Measurements from ENCODE around the gene CEP78.
"Not testable (repeated sequence)": the region's sequence is repeated elsewhere in the genome, so short reads cannot be mapped to it uniquely, and the experiment has no call there.

CEP78 gene

GRCh38 chr9:78234810-78235209 is 1.1 kb upstream of the CEP78 start:
- no peak for DNase-seq (ENCODE audit: low read depth)

DNA sequence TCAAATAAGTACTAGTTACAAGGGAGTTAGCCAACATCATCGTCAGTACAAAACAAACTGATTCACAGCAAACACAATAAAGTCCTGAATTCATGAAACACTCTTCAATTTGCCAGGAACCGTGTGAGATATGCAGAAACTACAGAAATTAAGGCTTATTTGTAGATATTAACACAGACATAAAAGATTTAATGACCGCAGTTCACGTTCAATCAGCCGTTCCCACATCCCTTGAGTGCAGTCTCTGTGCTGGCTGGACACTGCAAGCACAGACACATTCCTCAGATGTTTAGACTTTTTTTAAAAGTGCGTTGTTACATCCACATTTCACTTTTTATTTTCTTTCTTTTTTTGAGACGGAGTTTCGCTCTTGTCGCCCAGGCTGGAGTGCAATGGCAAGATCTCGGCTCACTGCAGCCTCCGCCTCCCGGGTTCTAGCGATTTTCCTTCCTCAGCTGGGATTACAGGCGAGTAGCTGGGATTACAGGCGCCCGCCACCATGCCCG is 566 bp upstream of the CEP78 start:
- DNase-seq (ENCODE audit: low read depth), result no peak

DNA sequence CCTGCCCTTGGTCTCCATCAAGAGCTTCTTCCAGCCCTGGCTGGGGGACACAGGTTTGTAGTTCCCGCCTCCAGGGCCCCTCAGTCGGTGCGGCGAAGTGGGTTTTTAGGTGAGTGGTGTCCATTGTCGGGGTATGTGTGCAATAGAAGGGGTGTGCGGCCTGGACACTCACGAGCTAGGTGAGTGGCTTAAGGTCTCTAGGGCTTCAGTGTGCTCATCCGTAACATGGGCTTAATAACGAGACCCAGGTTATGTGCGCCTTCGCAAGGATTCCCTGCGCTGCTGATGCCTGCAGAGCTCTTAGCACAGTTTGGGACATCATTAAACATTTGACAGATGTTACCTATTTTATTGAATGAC is 656 bp downstream of the CEP78 start:
- no peak for DNase-seq (ENCODE audit: low read depth)

DNA sequence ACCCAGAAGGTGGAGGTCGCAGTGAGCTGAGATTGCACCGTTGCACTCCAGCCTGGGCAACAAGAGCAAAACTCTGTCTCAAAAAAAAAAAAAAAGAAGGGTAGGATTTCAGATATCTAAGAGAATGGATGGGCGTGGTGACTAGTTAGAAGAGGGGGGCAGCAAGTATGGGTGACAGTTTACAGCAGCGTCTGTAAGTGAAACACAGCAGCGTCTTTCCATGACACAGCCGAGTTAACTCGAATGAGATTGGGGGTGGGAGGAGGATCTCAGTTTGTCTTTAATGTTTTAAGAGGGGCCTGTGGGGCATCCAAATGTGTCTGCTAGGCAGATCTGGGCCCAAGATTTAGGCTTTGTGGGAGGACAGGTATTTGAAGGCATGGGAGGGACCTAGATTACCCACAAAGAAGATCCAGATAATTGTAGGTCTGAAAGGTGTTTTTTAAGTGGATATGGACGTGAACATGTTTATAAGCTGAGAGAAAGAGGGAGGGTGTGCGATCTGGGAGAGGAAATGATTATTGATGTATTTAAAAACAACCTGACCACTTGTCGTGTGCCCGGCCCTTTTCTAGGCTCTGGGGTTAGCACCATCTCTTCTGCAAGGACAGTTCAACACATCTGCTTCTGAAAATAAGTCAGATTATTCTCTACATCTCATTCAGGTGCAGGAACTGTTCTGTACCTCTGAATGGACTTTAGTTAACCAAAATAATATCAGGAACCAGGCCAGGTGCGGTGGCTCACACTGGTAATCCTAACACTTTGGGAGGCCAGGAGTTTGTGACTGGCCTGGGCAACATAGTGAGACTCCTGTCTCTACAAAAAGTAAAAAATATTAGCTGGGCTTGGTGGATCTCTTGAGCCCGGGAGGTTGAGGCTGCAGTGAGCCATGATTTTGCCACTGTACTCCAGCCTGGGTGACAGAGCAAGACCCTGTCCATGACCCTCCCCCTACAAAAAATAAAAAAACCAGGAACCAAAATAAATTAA is 2.5 kb downstream of the CEP78 start:
- no peak for DNase-seq (ENCODE audit: low read depth)

GRCh38 chr9:78239506-78239905 is 3.6 kb downstream of the CEP78 start:
- no peak for DNase-seq (ENCODE audit: low read depth)

- DNase-seq (ENCODE audit: low read depth), result no peak
Observed at GRCh38 chr9:78242041-78242440, 6.2 kb downstream of the CEP78 start.

GRCh38 chr9:78243130-78243529 is 7.3 kb downstream of the CEP78 start:
- DNase-seq (ENCODE audit: low read depth), result no peak

- no peak for DNase-seq (ENCODE audit: low read depth)
Observed at GRCh38 chr9:78245401-78245800, 9.5 kb downstream of the CEP78 start.

DNA sequence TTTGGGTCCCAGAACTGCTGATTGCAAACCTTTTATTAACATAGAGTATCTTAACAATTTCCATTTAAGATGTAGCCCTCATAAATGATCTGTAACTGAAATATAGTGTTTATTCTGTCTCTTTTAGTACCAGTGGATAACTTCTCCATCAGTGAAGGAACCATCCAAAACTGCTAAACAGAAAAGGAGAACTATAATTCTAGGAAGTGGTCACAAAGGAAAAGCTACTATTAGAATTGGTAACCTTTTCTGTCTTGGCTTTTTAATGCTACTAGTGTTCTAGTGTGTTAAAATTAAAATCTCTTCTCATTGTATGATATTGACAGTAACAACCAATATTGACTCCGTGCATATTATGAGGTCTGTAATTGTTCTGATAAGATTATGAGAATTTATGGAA is 12.8 kb downstream of the CEP78 start:
- DNase-seq (ENCODE audit: low read depth), result no peak

GRCh38 chr9:78249542-78249941 is 13.7 kb downstream of the CEP78 start:
- DNase-seq (ENCODE audit: low read depth), result no peak

DNA sequence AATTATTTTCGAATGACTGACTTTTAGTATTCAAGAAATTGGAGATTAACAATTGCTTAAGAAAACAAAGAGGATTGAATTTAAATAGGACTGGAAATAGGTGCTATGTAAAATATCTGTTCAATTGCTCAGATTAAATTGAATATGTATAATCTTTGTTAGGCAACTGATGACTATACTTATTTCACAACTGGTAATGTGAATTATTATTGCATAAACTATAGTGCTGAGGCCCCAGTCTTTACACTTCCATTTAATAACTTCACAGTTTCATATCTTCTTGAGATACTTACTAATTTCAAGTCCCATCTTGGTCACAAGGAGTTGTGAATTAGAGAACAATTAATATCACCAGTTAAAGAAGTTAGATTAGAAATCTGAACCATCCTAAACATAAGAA is 16.7 kb downstream of the CEP78 start:
- DNase-seq (ENCODE audit: low read depth), result no peak

GRCh38 chr9:78253285-78253684 is 17.4 kb downstream of the CEP78 start:
- DNase-seq (ENCODE audit: low read depth), result no peak

DNA sequence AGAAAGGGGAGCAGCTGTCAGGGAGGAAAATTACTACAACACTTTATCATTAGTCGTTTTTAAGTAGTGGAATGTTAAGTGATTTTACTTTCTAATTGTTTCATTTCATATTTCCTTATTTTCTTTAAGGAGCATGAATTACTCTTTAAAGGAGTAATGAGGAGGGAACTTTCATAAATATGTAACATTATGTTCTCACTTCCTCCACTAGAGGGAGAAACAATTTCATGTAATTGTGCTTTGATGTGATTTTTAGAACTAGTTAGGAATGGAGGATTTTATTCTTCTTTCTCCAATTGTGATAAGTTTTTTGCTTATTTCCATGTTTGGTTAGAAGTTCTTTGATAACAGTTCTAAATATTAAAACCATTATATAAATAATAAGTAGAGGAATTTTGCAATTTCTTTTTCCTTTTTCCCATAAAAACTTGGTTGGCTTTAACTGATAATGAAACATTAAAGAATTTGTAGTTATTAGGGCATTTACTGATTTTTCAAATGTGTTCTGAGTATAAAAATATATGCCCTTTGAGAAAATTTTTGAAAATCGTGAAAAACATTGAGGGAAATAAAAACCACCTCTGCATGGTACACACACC is 25.6 kb downstream of the CEP78 start:
- DNase-seq (ENCODE audit: low read depth), result no peak

DNA sequence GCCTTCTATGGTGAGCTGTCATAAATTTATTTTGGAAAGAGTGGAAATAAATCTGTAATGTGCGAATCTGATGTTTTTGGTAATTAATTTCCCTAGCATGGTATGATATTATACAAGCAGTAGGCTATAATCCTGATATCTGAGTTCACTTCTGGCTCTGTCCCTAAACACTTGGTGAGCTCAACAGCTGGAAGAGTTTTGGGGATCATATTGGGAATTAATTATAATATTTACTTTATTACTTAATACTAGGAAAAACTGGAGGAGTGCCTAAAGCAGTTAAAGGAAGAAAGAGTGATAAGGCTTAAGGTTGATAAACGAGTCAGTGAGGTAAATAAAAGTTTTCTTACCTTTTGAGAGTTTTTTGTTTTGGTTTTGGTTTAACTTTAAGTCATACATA is 26.8 kb downstream of the CEP78 start:
- no peak for DNase-seq (ENCODE audit: low read depth)

- DNase-seq (ENCODE audit: low read depth), result no peak
Observed at GRCh38 chr9:78267889-78268288, 32.0 kb downstream of the CEP78 start.

DNA sequence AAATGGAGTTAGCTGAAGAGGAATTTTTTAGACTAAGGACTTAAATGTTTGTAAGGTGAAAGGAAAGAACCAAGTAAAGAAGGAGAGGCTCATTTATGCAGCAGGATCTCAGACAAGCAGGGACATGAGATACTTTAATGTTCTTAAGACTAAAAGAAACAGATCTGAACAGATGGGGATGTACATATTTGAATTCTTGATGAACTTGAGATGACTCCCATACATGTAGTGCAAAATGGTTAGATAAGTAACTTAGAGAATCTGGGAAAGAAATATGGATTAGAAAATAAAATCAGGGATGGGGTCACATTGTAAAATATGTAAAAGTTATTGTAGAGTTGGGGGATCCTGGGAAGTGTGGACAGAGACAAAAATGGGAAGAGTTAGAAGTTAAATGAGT is 33.9 kb downstream of the CEP78 start:
- DNase-seq (ENCODE audit: low read depth), result no peak

- no peak for DNase-seq (ENCODE audit: low read depth)
Observed at GRCh38 chr9:78272307-78272706, 36.4 kb downstream of the CEP78 start.

DNA sequence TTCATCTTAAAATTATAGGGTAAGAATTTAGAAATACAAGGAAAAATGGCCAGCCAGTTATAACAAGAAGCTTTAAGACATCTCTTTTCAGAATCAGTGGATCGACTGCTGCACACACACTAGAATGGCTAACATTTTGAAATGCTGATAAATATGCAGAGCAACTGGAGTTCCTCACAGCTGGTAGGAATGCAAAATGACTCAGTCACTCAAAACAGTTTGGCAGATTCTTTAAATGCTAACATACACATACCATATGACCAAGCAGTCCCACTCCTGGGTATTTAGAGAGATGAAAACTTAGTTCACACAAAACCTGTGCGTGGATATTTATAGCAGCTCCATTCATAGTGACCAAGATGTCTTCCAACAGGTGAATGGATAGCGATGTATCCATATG is 37.9 kb downstream of the CEP78 start:
- DNase-seq (ENCODE audit: low read depth), result no peak

- DNase-seq (ENCODE audit: low read depth), result no peak
Observed at GRCh38 chr9:78278177-78278777, 42.4 kb downstream of the CEP78 start.

- DNase-seq (ENCODE audit: low read depth), result no peak
Observed at GRCh38 chr9:78278801-78279200, 42.9 kb downstream of the CEP78 start.

DNA sequence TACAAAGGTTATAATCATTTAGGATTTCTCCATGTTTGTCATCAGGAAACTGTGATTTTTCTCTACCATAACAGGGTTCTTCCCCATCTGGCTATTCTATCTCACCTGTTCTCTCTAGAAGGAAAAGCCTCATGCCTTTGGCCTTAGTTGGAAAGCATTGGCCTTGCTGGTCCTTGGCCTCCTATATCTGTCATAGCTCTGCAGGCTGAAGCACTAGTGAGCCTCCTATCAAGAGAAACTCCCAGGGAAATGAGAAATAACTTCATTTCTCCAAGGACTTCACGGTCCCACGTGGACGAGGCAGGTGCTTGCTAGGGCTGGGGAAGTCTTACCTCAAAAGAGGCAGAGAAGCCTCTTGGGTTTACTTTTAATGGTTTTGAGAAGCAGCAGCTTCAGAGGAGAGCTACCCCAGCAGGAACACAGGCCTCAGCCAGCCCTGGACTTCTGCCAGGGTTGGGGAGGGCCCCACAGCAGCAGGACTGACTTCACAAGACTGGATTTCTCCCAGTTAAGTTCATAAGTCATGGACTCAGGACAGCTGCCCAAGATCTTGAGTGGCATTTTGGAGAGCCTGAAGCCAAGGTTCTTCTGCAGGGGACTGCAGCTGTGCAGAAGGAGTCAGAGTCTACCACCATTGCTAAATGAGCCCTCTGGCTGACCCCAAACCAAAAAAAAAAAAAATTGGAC is 45.2 kb downstream of the CEP78 start:
- DNase-seq (ENCODE audit: low read depth), result no peak

- DNase-seq (ENCODE audit: low read depth), result not testable (repeated sequence)
Observed at GRCh38 chr9:78284181-78284580, 48.3 kb downstream of the CEP78 start.

Data from stimulated activated CD4-positive, alpha-beta T cell treated with anti-CD3 and anti-CD28 coated beads, Interleukin-2, amount 100 ng/mL, for 4 hours (primary cell).